GM18873 (cell line): Measurements from ENCODE around the gene OST4.
"Not testable (repeated sequence)": the region's sequence is repeated elsewhere in the genome, so short reads cannot be mapped to it uniquely, and the experiment has no call there.

ENCODE experiments used
- ATAC-seq: cut with Tn5 transposase; IDR thresholded peaks from one replicate; pipeline ENCODE4 v1.9.1; 2021; ENCODE audit warnings: mild to moderate bottlenecking, moderate library complexity, moderate number of reproducible peaks; ENCODE audit not compliant: unreplicated experiment, low FRiP score

OST4 gene

DNA sequence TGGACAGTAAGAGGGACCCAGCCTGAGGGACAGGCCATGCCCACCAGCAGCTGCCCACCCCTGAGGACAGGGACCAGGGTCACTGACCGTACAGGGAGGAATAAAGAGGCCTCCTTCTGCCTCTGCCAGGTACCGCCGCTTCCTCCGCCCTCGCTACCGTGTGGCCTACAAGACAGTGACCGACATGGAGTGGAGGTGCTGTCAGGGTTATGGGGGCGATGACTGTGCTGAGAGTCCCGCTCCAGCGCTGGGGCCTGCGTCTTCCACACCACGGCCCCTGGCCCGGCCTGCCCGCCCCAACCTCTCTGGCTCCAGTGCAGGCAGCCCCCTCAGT, 9.1 kb upstream of the OST4 start:
- no peak for ATAC-seq

DNA sequence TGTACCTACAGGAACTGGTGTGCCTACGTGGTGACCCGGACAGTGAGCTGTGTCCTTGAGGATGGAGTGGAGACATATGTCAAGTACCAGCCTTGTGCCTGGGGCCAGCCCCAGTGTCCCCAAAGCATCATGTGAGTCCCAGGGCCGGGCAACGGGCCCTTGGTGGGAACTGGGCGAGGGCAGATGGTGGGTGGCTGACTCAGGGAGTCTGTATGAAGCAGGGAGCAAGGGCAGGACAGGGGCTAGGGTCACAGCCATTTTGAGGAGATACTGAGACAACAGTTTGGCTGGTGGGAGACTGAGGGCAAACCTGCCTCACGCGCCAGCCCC, 8.7 kb upstream of the OST4 start:
- no peak for ATAC-seq

DNA sequence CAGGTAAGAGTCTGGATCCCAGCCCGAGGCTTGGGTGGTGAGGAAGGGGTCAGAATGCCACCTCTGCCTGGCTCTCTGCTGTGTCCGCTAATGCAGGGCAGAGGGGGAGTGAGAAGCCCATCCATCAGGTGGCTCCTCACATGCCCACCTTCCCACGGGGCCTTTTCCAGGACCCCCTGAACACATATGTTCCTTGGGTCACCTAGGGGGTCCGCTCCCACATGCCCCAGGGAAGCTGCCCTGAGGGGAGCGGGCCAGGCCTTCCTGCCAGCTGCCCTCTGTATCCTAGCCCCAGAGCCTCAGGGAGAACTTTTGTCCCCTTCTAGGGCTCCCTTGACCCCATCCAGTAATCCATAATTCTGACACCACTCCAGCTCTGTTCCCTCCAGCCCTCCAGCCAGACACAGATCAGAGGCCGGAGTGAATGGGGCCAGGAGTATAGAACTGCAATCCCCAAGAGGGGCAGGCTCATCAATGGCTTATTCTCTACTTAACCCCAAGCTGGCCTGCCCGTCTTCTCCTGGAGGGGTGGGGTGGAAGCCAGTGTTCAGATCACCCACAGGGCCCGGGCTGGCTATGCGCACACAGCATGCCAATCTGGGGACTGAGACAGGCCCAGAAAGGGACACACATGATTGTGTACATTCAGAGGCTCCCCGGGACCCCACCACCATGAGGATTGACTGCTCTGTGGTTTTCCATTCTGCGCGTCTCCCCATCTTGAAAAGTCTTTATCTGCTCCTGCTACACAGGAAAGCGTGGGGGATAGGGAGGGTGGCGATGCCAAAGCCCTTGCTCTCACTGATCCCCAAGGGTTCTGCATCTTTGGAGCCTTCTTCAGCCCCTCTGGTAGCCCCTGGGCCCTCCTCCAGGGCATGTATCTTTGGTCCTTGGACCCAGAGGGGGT, 8.0 kb upstream of the OST4 start:
- ATAC-seq: no peak

DNA sequence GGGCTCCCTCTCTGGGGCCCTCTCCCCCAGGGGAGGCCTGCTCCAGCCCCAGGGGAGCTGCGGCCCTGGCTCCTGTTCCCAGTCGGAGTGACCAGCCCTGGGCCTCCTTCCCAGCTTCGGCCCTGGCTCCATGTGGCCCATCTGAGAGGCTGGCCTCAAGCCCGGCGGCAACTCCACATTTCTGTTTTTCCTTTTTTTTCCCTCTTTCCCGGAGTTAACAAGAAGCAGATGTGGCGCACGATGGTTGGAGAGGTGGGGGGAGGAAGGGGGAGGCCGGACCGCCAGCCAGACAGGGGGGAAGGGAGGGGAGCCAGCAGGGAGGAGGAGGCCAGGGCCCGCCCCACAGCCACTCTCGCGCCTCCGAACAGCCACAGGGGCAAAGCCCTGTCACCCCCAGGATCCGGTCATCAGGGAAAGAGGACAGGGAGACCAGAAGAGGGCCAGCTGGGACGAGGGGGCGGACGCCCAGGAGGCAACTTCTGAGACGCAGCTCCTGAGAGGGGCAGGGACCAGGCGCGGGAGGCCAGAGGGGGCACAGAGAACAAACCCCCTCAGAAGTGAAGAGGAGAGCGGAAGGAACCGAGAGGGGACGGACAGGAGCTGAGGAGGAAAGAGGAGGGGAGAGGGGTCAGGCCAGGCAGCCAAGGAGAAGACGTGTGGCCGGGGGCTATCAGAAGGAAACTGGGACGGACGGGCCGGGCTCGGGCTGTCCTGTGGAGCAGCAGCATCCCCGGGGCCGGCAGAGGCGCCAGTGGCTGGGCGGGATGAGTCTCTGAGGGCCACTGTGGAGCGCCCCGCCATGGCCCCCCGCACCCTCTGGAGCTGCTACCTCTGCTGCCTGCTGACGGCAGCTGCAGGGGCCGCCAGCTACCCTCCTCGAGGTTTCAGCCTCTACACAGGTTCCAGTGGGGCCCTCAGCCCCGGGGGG, 7.1 kb upstream of the OST4 start, which contains the start of gene EMILIN1:
TSS of gene EMILIN1 (plus strand) at position 349 of the 928 bp plus-strand sequence. CDS start at position 800, 451 bp downstream.
- no peak for ATAC-seq

DNA sequence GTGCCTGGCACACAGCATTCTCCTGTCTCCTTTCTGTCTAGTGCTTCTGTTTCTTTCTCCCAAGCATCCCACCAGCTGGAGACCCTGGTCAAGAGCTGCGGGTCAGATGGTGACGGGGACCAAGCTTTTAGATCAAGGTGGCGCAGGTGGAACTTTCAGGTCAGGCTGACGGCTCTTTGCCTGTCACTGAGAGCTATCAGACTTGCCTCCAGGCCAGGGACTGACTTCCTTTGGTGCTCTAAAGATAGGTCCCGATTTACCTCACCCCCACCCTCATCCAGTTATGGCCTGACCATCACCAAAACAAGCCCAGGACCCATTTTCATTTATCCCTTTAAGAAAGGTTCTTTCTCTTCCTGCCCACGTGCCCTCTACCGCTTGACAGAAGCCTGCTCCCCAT, 5.8 kb upstream of the OST4 start:
- ATAC-seq: no peak

DNA sequence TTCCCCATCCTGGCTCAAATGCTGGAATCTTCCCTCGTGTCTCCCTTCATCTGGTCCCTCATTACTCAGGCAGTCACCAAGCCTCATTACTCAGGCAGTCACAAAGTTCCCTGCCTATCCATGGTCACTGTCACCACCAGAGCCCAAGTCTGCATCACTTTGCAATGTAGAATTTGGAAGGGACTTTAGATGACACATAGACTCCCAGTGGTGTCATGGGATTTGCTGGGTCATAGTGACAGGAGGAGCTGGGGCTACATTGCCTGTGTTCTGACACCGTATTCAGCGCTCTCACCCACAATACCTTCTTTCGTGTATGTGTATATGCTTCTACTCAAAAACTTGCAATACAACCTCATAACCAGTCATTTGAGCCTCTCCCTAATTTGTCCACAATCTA, 4.9 kb upstream of the OST4 start:
- no peak for ATAC-seq

DNA sequence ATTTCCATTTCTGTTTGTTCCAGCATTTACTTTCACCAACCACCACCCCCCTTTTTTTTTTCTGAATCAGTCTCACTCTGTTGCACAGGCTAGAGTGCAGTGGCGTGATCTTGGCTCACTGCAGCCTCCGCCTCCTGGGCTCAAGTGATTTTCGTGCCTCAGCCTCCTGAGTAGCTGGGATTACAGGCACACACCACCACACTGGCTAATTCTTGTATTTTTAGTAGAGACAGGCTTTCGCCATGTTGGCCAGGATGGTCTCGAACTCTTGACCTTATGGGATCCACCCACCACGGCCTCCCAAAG, 4.1 kb upstream of the OST4 start:
- ATAC-seq: not testable (repeated sequence)

DNA sequence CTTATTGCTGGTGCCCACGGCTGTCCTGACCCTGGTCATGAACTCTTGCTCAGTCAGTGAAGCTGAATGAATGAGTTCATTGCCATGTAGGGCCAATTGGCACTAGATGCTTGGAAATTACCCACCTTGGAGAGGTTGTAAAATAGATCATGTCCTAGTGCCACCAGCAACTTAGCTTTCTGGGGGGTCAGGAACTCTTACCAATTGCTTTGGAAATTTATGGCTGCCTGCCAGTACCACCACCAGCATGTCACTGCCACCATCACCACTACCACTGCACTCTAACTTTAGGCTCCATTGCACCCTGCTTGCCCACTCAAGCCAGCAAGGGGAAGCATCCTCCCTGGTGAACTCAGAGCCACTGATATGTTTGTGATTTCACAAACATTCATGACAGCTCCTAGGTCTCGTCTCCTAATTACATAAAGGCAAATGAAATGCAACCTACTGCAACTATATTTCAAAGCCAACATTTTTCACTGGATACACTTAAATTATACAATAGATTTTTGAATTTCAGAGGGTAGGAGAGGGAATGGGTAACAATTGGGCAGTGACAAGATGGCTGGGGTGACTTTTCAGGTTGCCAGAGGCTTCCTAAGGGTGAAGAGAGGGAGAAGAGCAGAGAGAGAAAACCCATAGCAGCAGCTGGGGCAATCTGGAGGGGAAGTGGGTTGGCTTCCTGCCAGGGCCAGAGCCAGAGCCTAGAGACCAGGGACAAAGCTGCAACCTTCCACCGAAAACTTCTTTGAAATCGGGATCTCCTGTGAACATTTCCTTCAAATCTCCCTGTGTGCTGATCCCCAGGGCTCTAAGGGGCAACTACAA, 3.5 kb upstream of the OST4 start:
- ATAC-seq: no peak

DNA sequence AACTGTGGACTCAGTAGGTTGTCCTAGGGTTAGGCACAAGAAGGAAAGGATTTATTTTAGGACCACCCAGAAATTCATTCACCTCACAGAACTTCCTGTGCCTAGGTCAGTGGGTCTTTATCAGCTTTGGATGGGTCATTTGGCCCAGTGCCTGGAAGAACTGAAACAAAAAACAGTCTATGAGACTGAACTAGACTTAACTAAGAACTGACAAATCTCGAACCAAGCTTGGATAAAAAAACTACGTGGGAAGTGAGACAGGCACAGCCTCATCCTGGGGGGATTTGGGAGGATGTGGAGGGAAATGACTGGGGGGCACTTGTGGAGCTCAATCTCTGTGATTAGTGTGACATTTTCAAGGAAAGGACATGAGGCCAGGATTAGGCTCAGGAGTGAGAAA, 2.3 kb upstream of the OST4 start:
- no peak for ATAC-seq

DNA sequence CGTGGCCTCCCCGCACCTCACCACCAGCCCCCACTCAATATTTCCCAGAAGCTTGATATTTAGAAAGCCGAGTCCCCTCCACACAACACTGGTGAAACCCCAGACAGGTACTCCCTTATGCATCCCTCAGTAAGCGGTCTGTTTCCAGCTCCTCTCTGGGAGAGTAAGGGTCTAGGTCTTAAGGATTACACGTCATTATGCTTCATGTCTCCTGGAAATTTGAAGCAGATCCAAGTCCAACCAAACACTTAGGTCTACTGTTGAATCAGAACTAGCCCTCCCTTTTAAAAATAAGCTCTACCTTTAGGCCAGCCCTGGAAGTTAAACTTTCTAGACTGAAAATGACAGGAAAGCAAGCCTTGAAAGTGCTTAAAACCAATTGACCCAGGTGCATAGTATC, 1.5 kb upstream of the OST4 start:
- no peak for ATAC-seq

DNA sequence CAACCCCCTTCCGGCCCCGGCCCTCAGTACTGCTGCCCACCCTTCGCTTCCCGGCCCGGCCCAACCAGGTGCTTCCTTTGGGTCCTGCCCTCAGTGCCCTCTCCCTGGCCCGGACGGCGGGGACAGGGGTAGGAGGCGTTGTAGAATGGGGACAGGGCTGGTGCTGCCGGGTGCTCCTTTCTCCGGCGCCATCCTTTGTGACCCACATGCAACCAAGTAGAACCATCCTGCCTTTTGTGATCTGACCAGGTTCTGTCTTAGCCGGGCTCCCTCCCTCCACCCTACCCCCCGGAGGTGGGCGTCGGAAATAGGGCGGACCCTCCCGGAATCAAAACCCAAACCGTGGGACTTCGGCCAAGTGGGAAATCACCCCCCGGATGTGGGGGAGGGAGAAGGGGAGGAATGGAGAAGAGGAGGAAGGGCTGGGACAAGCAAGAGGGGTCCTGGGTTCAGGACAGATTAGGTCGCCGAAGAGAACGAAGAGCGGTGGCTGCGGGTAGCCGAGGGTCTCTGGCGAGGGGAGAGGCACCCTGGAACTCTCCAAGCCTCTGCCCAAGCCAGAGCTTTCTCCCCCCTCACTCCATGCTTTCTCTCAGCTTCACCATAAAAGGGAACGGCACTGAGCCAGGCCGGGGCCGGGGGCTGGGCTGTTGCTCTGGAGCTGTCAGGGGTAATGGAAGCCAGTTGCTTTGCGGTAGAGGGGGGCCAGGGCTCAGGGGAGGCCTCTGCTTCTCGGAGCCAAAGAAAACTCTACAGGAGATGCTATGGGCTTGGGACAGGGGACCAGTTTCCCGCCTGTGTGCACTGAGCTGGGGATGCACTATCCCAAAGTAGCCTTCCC, 756 bp upstream of the OST4 start:
- peak; percentile 21 for ATAC-seq

DNA sequence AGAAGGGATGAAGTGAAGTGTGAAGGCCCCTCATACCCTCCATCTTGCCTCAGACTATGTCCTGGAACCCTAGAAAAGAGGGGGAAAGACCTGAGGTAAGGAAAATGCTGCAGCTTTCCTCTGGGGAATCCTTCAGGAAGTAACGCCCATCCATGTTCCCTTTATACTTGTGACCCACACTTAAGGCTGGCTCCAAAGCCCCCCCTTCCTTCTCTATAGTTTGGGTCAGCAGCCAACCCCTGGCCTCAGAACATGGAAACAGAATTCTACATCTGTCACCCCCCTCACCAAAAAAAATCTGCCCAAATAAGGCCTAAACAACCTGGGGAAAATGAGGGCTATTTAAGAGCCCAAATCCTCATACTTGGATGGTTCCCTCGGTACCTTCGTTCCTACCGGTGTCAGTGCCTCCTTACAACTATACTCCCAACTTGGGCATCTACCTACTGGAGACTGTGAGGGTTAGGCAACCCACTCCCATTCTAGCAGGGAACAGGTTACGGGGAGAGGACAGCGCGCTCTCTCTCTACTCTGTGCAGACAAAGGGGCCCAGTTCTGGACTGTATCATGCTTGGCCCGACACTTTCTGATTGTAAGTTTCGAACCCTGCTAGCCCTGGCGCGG, 689 bp downstream of the OST4 start:
- no peak for ATAC-seq

DNA sequence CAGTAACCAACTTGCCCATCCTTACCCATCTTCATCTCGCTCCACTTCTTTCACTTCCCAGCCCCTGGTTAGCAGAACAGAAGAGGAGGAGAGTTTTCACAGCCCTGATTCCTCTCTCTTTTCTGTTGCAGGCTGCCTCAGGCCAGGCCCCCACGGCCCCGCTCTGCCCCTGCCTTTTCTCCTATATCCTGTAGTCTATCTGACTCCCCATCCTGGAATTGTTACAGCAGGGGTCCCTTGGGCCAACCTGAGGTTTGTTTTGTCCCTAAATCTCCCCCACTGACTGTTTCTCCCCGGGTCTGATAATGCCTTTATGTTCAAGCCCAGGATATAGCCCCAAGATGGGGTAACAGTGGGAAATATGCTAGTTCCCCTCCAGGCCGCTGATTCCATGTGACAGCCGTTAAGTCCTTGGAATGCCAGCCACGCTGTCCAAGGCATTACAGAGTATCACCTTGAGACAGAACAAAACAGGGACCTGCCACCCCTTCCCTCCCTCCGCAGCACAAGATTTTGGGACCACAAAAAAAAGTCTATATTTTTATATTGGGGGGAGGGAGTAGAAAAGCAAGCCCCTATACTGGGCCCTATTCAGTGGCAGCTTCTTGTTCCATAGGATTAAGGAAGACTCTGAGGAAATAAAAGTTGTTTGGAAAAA, 1.4 kb downstream of the OST4 start:
- ATAC-seq: no peak

DNA sequence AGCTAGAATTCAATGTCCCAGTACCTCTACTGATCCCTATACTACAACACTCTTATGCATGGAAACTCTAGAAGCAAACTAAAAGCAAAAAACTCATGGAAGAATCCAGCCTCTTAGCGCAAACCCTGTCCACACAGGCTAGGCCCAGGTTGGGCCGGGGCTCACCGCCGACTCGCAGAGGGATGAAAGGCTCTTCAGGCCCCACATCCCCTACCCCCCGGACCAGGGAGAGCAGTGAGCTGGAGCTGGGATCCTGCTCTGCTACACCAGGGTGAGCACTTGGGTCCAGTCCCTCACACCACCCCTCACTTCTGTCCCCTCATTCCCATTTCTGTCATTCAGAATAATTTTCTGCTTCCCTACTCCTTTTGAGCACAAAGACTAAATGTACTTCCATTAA, 2.0 kb downstream of the OST4 start:
- ATAC-seq: no peak

DNA sequence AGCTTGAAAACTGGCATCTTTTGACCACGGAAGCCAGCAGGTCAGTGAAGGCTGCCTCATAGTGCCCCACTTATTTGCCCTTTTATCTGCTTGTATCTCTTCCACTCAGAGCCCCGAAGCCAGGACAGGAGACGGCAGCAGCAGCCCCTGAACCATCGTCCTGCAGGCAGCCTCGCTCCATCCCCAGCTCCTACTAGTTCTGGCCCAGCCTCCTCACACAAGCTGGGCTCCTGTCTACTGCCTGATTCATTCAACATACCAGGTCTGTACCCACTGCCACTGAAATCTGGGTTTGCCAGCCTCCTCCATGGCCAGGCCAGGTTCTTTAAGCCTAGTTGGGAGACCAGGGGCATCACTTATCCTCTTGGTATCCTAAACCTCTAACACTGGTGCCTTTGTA, 4.1 kb downstream of the OST4 start:
- no peak for ATAC-seq

DNA sequence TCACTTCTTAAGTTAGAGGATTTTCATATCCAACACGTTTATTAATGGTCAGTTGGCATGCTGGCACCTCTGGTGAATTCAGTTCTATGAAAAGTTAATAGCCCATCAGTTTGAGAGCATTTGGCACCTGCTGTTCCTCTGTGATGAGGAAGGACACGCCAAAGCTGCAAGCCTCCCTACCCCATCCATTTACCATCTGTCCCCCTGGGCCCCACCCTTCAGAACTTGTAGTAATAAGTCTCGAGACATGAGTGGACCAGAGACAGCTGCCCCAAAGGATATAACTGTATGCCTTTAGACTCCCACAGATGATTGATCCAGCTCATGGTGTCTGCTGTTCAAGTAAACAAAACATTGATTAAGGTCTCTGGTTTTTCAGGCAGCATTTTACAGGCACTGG, 6.3 kb downstream of the OST4 start:
- ATAC-seq: no peak

DNA sequence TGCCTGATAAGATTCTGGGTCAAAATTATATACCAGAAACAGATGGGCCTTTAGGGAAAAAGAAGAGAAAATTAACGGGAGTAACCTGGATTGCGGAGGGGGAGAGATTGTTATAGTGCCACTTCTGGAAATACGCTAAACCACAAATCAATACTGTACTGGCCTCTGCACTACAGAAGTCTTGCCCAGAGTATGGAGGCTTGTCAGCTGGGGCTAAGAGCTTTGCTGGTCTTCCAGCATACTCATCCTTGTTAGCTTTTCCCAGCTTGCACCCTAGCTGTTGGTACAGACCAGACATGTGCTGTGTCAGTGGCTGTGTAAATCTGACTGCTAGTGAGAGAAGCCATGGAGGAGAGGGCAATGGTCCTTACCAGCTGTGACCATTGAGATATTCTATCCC, 11.1 kb downstream of the OST4 start:
- no peak for ATAC-seq

DNA sequence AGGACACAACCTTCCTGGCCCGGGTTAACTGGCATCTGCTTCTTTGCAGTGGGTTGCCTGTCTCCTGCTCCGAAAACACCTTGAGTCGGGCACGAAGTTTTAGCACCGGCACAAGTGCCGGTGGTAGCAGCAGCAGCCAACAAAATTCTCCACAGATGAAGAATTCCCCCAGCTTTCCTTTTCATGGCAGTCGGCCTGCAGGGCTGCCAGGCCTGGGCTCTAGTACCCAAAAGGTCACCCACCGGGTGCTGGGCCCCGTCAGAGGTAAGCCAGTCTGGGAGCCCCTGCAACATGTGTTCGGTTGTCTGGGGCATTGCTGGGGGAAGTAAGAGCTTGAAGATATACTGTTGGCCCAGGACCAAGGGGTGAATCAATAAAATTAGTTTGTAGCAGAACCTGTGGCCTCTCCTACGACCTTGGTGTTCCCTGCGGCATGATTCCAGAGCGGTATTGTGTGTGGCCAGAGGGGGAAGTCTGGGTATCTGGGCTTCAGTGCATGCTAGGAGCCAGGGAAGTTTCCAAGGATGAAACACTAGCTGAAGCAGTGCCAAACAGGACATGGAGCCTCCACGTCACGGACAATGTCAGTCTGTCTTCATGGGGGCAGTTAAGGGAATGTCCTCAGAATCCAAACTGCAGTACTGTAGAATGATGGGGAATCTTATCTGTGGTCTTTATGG, 12.2 kb downstream of the OST4 start:
- no peak for ATAC-seq

DNA sequence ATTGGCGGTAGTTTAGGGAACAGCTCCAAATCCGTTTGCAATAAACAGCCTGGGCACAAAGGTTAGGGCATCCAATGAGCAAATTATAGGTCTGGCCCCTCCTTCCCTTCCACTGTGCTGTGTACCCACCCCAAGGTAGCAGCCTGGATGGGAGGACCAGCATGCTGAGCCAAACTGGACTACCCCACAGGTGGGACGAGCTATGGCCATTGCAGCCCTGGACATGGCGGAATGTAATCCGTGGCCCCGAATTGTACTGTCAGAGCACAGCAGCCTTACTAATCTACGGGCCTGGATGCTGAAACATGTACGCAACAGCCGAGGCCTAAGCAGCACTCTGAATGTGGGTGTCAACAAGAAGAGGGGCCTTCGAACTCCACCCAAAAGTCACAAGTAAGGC, 13.2 kb downstream of the OST4 start:
- no peak for ATAC-seq
